ENCODE data around the gene MEAF6.
"Not testable (repeated sequence)": the region's sequence is repeated elsewhere in the genome, so short reads cannot be mapped to it uniquely, and the experiment has no call there.

DNA sequence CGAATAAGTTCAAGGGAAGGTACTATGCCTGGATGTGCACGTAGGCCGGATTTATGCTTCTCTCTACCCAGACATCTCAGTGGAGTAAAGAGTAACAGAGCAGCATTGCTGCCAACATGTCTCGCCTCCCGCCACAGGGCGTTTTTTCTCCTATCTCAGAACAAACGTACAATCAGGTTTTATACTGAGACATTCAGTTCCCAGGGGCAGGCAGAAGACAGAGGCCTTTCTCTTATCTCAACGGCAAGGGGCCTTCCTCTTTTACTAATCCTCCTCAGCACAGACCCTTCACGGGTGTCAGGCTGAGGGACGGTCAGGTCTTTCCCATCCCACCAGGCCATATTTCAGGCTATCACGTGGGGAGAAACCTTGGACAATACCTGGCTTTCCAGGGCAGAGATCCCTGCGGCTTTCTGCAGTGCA lies 45.4 kb upstream of the MEAF6 start:
- TF ChIP-seq, protein P1, sequence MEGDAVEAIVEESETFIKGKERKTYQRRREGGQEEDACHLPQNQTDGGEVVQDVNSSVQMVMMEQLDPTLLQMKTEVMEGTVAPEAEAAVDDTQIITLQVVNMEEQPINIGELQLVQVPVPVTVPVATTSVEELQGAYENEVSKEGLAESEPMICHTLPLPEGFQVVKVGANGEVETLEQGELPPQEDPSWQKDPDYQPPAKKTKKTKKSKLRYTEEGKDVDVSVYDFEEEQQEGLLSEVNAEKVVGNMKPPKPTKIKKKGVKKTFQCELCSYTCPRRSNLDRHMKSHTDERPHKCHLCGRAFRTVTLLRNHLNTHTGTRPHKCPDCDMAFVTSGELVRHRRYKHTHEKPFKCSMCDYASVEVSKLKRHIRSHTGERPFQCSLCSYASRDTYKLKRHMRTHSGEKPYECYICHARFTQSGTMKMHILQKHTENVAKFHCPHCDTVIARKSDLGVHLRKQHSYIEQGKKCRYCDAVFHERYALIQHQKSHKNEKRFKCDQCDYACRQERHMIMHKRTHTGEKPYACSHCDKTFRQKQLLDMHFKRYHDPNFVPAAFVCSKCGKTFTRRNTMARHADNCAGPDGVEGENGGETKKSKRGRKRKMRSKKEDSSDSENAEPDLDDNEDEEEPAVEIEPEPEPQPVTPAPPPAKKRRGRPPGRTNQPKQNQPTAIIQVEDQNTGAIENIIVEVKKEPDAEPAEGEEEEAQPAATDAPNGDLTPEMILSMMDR (IDR thresholded peaks at IDR 0.05): not testable (repeated sequence)
- not testable (repeated sequence) for TF ChIP-seq POLR2A, POLR2AphosphoS5 (IDR thresholded peaks at IDR 0.05)

Measured in upper lobe of left lung (tissue), 4 donors.